ENCODE data around the gene IL9.

- TF ChIP-seq EP300 (IDR thresholded peaks at IDR 0.05; ENCODE audit: borderline replicate concordance), result no peak
- no peak for TF ChIP-seq RAD21 (IDR thresholded peaks at IDR 0.05; ENCODE audit: low read depth)
- TF ChIP-seq USF1 (IDR thresholded peaks at IDR 0.05), result no peak
- no peak for TF ChIP-seq TCF12 (IDR thresholded peaks at IDR 0.05; ENCODE audit: low read depth)
- TF ChIP-seq NFIC (IDR thresholded peaks at IDR 0.05), result no peak
- no peak for TF ChIP-seq TAF1 (IDR thresholded peaks at IDR 0.05; ENCODE audit: low read depth)
- no peak for TF ChIP-seq REST (IDR thresholded peaks at IDR 0.05; ENCODE audit: low read depth)
- TF ChIP-seq MAX (IDR thresholded peaks at IDR 0.05), result no peak
- no peak for TF ChIP-seq TEAD4 (IDR thresholded peaks at IDR 0.05)
- no peak for TF ChIP-seq EGR1 (IDR thresholded peaks at IDR 0.05)
- TF ChIP-seq CREB1 (IDR thresholded peaks at IDR 0.05; ENCODE audit: low read depth), result no peak
Measured at GRCh38 chr5:135871268-135871915, 24.2 kb downstream of the IL9 start.

Measured in Ishikawa (cell line).